Measurements from ENCODE around the gene PDZD2.

Gene PDZD2

GRCh38 chr5:32088214-32088613, 449.3 kb downstream of the PDZD2 start:
- no peak for DNase-seq

GRCh38 chr5:32089146-32090000, 450.4 kb downstream of the PDZD2 start:
- no peak for DNase-seq

GRCh38 chr5:32090026-32090754, 451.3 kb downstream of the PDZD2 start:
- no peak for DNase-seq

- no peak for DNase-seq
These were observed 451.8 kb downstream of the PDZD2 start for GRCh38 chr5:32090755-32091128.

GRCh38 chr5:32092938-32093812, 454.2 kb downstream of the PDZD2 start:
- peak; percentile 43 for DNase-seq

- DNase-seq = no peak
These were observed 455.8 kb downstream of the PDZD2 start for GRCh38 chr5:32094691-32095090.

GRCh38 chr5:32095261-32095671, 456.3 kb downstream of the PDZD2 start:
- no peak for DNase-seq

- no peak for DNase-seq
These were observed 458.1 kb downstream of the PDZD2 start for GRCh38 chr5:32096891-32097595.

GRCh38 chr5:32098291-32098690, 459.4 kb downstream of the PDZD2 start:
- no peak for DNase-seq

GRCh38 chr5:32098890-32099310, 460.0 kb downstream of the PDZD2 start:
- DNase-seq = no peak

GRCh38 chr5:32099486-32100035, 460.6 kb downstream of the PDZD2 start:
- DNase-seq = no peak

- no peak for DNase-seq
These were observed 461.3 kb downstream of the PDZD2 start for GRCh38 chr5:32100230-32100629.

- DNase-seq = no peak
These were observed 461.9 kb downstream of the PDZD2 start for GRCh38 chr5:32100691-32101302.

GRCh38 chr5:32102254-32102986, 463.5 kb downstream of the PDZD2 start:
- DNase-seq = no peak

GRCh38 chr5:32103521-32103920, 464.6 kb downstream of the PDZD2 start:
- no peak for DNase-seq

- DNase-seq = no peak
These were observed 468.4 kb downstream of the PDZD2 start for GRCh38 chr5:32107291-32107690.

- DNase-seq = no peak
These were observed 469.2 kb downstream of the PDZD2 start for GRCh38 chr5:32108167-32108566.

- DNase-seq = no peak
These were observed 470.3 kb downstream of the PDZD2 start for GRCh38 chr5:32109236-32109635.

- no peak for DNase-seq
These were observed 471.3 kb downstream of the PDZD2 start for GRCh38 chr5:32110111-32110696.

- DNase-seq = no peak
These were observed 477.1 kb downstream of the PDZD2 start for GRCh38 chr5:32115985-32116384.

Measured in NCI-H226 (cell line).